H1 (cell line): ENCODE data around the gene SNTG2. TPM values are rescaled to one million over a fixed set of nuclear protein-coding genes. Genes with fewer than 3 reads are reported as not detected.

Source experiments
- CTCF ChIA-PET: fragments of 300-600 bp; sonication (Branson Sonifier 250); formaldehyde crosslinking; loops from one replicate; lab custom pipeline; 2021; ENCODE audit not compliant: partially characterized antibody; lab: Charles Lee
- POLR2A ChIA-PET: fragments of 300-600 bp; sonication (Branson Sonifier 250); formaldehyde crosslinking; loops from one replicate; lab custom pipeline; 2021; ENCODE audit warnings: inconsistent platforms; ENCODE audit not compliant: partially characterized antibody; lab: Charles Lee
- DNase-seq, 2 experiments: peaks; one replicate each; pipeline versions ENCODE4 v3.0.0 to v3.0.0-alpha.2; 2010 to 2022; ENCODE audit warnings: low spot score in 2 of 2, low read depth in 1 of 2, mixed read lengths in 1 of 2
- FAIRE-seq: peaks from 2 replicates; lab custom pipeline; 2011; peaks lifted over from hg19 to GRCh38; lab: Jason Lieb, UNC
- H2AFZ ChIP-seq: 2 replicates; pipeline ENCODE4 v1.8.1; 2012; ENCODE audit warnings: low read length, inconsistent platforms
- H2AK5ac ChIP-seq: 2 replicates; pipeline ENCODE4 v1.6.1; 2013; ENCODE audit warnings: low read depth, low read length
- H2BK120ac ChIP-seq: replicated peaks from 2 replicates; pipeline ENCODE3; 2013; ENCODE audit warnings: low read depth, low read length, inconsistent platforms
- H2BK12ac ChIP-seq: 2 replicates; pipeline ENCODE4 v1.6.1; 2013; ENCODE audit warnings: low read depth, low read length
- H2BK15ac ChIP-seq: 2 replicates; pipeline ENCODE4 v1.6.1; 2013; ENCODE audit warnings: low read length
- H2BK20ac ChIP-seq: 2 replicates; pipeline ENCODE4 v1.6.1; 2013; ENCODE audit warnings: low read length
- H2BK5ac ChIP-seq: 2 replicates; pipeline ENCODE4 v1.6.1; 2013; ENCODE audit warnings: low read depth, low read length
- H3K14ac ChIP-seq: 2 replicates; pipeline ENCODE4 v1.6.1; 2013; ENCODE audit warnings: inconsistent platforms; ENCODE audit not compliant: insufficient read length
- H3K18ac ChIP-seq: 2 replicates; pipeline ENCODE4 v1.6.1; 2013; ENCODE audit warnings: low read length; ENCODE audit errors: extremely low read depth
- H3K23ac ChIP-seq: 2 replicates; pipeline ENCODE4 v1.6.1; 2013; ENCODE audit warnings: inconsistent platforms; ENCODE audit not compliant: insufficient read length
- H3K23me2 ChIP-seq: 2 replicates; pipeline ENCODE4 v1.6.1; 2013; ENCODE audit warnings: low read depth, low read length
- H3K27ac ChIP-seq: 2 replicates; pipeline ENCODE4 v1.6.1; 2011; ENCODE audit warnings: low read depth, low read length, inconsistent platforms
- H3K27me3 ChIP-seq, 4 experiments: replicated peaks in 1 of 4; 1 replicate in 1 of 4; 2 replicates in 3 of 4; pipeline versions ENCODE4 v1.6.1 to v1.8.1; 2011 to 2013; ENCODE audit warnings: low read length in 3 of 4, mild to moderate bottlenecking in 3 of 4, inconsistent platforms in 2 of 4, mixed read lengths in 2 of 4, moderate library complexity in 1 of 4; ENCODE audit not compliant: control insufficient read depth in 3 of 4, insufficient read depth in 3 of 4; ENCODE audit errors: extremely low read depth in 1 of 4
- H3K36me3 ChIP-seq, 4 experiments: 2 replicates each; pipeline versions ENCODE4 v1.6.1 to v1.8.1; 2011 to 2013; ENCODE audit warnings: mild to moderate bottlenecking in 4 of 4, low read length in 3 of 4, moderate library complexity in 2 of 4, control low read depth in 1 of 4, inconsistent platforms in 1 of 4; ENCODE audit not compliant: insufficient read depth in 4 of 4, control insufficient read depth in 2 of 4
- H3K4ac ChIP-seq: replicated peaks from 2 replicates; pipeline ENCODE3; 2013; ENCODE audit warnings: low read length, low read depth, mixed read lengths, inconsistent platforms; ENCODE audit not compliant: insufficient read length
- H3K4me1 ChIP-seq, 4 experiments: replicated peaks in 1 of 4; 1 replicate in 1 of 4; 2 replicates in 3 of 4; pipeline versions ENCODE4 v1.6.1 to v1.8.1; 2011 to 2013; ENCODE audit warnings: low read length in 3 of 4, inconsistent platforms in 2 of 4, mixed read lengths in 1 of 4; ENCODE audit not compliant: insufficient read depth in 4 of 4, control insufficient read depth in 3 of 4
- H3K4me2 ChIP-seq, 2 experiments: 2 replicates each; pipeline versions ENCODE4 v1.6.1 to v1.8.1; 2011 to 2013; ENCODE audit warnings: low read depth in 2 of 2, low read length in 2 of 2, control low read depth in 1 of 2, inconsistent platforms in 1 of 2, mild to moderate bottlenecking in 1 of 2; ENCODE audit not compliant: insufficient read depth in 1 of 2
- H3K4me3 ChIP-seq, 4 experiments: fragments of 200-600, 300-600 bp in 1 of 4; sonication (generic), shearing (Covaris generic), sonication (Bioruptor Twin) in 1 of 4; 2 replicates each; pipeline versions ENCODE4 v1.5.1 to v1.8.1; 2011 to 2016; ENCODE audit warnings: low read length in 4 of 4, low read depth in 3 of 4, control low read depth in 2 of 4, inconsistent platforms in 2 of 4, mild to moderate bottlenecking in 2 of 4, mixed read lengths in 1 of 4, moderate library complexity in 1 of 4; ENCODE audit not compliant: insufficient read depth in 2 of 4; ENCODE audit errors: extremely low read depth in 1 of 4
- H3K56ac ChIP-seq: replicated peaks from 2 replicates; pipeline ENCODE3; 2013; ENCODE audit warnings: low read depth, mild to moderate bottlenecking, mixed read lengths, low read length, inconsistent platforms; ENCODE audit not compliant: insufficient read length
- H3K79me1 ChIP-seq: 2 replicates; pipeline ENCODE4 v1.6.1; 2013; ENCODE audit warnings: low read depth, low read length, control low read depth
- H3K79me2 ChIP-seq, 2 experiments: 2 replicates each; pipeline versions ENCODE4 v1.6.1 to v1.8.1; 2012 to 2013; ENCODE audit warnings: low read length in 2 of 2, mild to moderate bottlenecking in 2 of 2, inconsistent platforms in 1 of 2; ENCODE audit not compliant: insufficient read depth in 2 of 2, control insufficient read depth in 1 of 2
- H3K9ac ChIP-seq, 4 experiments: replicated peaks in 1 of 4; 1 replicate in 1 of 4; 2 replicates in 3 of 4; pipeline versions ENCODE4 v1.6.1 to v1.8.1; 2011 to 2013; ENCODE audit warnings: low read depth in 3 of 4, low read length in 3 of 4, control low read depth in 2 of 4, mild to moderate bottlenecking in 2 of 4, moderate library complexity in 2 of 4, inconsistent platforms in 1 of 4; ENCODE audit errors: extremely low read depth in 1 of 4
- H3K9me3 ChIP-seq, 2 experiments: 2 replicates each; pipeline versions ENCODE4 v1.6.1 to v1.8.1; 2012 to 2013; ENCODE audit warnings: mild to moderate bottlenecking in 2 of 2, moderate library complexity in 2 of 2, control low read depth in 1 of 2, inconsistent platforms in 1 of 2, low read depth in 1 of 2, low read length in 1 of 2, mixed read lengths in 1 of 2; ENCODE audit not compliant: insufficient read depth in 2 of 2
- H4K20me1 ChIP-seq, 2 experiments: replicated peaks in 1 of 2; 2 replicates each; pipeline versions ENCODE3 to v1.8.1; 2011 to 2013; ENCODE audit warnings: inconsistent platforms in 2 of 2, low read length in 2 of 2, mild to moderate bottlenecking in 1 of 2; ENCODE audit not compliant: insufficient read depth in 2 of 2, control insufficient read depth in 1 of 2
- H4K5ac ChIP-seq: 2 replicates; pipeline ENCODE4 v1.6.1; 2013; ENCODE audit warnings: low read length, low read depth, mixed read lengths, inconsistent platforms; ENCODE audit not compliant: insufficient read length
- H4K8ac ChIP-seq: 2 replicates; pipeline ENCODE4 v1.8.0; 2013; ENCODE audit warnings: mild to moderate bottlenecking, moderate library complexity, low read length, inconsistent platforms; ENCODE audit not compliant: insufficient read depth; ENCODE audit errors: extremely low read depth
- H4K91ac ChIP-seq: replicated peaks from 2 replicates; pipeline ENCODE3; 2013; ENCODE audit warnings: low read length, mixed read lengths, inconsistent platforms; ENCODE audit not compliant: insufficient read length
- CHD1 ChIP-seq: IDR thresholded peaks from 2 replicates; pipeline ENCODE4 v1.6.1; 2012; ENCODE audit warnings: low read depth, low read length, improper control_type of control experiment
- CREB1 ChIP-seq: IDR thresholded peaks from 2 replicates; pipeline ENCODE4 v1.6.1; 2012; ENCODE audit warnings: inconsistent platforms
- CTBP2 ChIP-seq: IDR thresholded peaks from 2 replicates; pipeline ENCODE4 v1.7.0; 2011; ENCODE audit warnings: borderline replicate concordance, mild to moderate bottlenecking, moderate library complexity, mixed read lengths, low read length; ENCODE audit not compliant: insufficient read depth, insufficient read length
- MAFK ChIP-seq: IDR thresholded peaks from 2 replicates; pipeline ENCODE4 v1.6.1; 2012; ENCODE audit warnings: low read depth, mild to moderate bottlenecking, improper control_type of control experiment, low read length
- TAF7 ChIP-seq: optimal IDR thresholded peaks from 2 replicates; pipeline ENCODE3; 2011; ENCODE audit warnings: low read depth, mild to moderate bottlenecking, inconsistent platforms, low read length, moderate library complexity, borderline replicate concordance
- WGBS, 2 experiments: shearing (Covaris generic) in 1 of 2; methylation state at CpG; one replicate each; pipeline versions ENCODE4 v1.1.6 to v1.1.7; 2013 to 2015; ENCODE audit warnings: low lambda C conversion rate in 2 of 2, mixed read lengths in 2 of 2, inconsistent platforms in 1 of 2, low coverage in 1 of 2, missing lambda C conversion rate in 1 of 2; ENCODE audit not compliant: insufficient replicate concordance in 2 of 2, insufficient coverage in 1 of 2, insufficient read length in 1 of 2; ENCODE audit errors: extremely low coverage in 1 of 2, missing lambda C conversion rate in 1 of 2; 5-methylcytosine and 5-hydroxymethylcytosine counted together
- polyA plus RNA-seq, 7 experiments: library from polyadenylated mRNA; depleted of rRNA in 3 of 7; stranded (reverse) in 5 of 7; unstranded in 2 of 7; fragments of >200 nt in 5 of 7; fragments of 200-250 nt in 2 of 7; gene quantifications; 1 replicate in 5 of 7; 2 replicates in 1 of 7; 4 replicates in 1 of 7; pipeline versions ENCODE4 v1.2.1 to v1.2.3, GENCODE V29; 2011 to 2013; ENCODE audit warnings: missing spikeins in 2 of 7, mixed read lengths in 2 of 7
- total RNA-seq: library from RNA; stranded (reverse); fragmentation: NEBNext Ultra II Directional; extraction: Animal tissue kit (Norgen Biotek cat#: 25700); gene quantifications from 2 replicates; pipeline ENCODE4 v1.2.1, GENCODE V29; 2021

SNTG2 gene
- total and polyA plus RNA-seq, 2 of the 8 experiments (the other 6 are each of a cell fraction or from before 2014, with no cell fraction given): 6.6 to 18.1 TPM

DNA sequence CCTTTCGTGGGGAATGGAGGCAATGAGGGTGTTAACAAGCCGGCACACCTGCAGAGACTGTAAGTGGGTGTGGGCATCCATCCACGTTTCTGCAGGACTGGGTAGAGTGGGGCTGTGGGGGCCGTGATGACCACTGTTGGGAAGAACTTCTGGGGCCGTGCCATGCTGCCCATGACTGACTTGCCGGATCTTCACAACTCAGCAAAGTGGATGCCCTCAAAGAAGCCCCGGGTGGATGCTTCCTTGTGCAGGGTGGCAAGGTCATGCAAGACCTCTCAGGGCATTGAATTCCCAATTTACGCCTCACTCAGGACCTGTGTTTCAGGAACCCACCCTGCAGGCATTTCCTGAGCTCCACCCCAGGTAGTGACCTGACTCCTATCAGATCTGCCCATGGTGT lies 319.2 kb downstream of the SNTG2 start:
- CTCF ChIA-PET: interaction anchor here (0.6 to 1.1 kb wide), 2 partner anchors 11 to 364 kb away, joined by 3 read pairs; no protein-coding TSS in a partner anchor
- H4K8ac ChIP-seq: no peak overlapping the region
- 94% methylated on average over 7 of the region's 8 CpGs; no CpG with 5 or more reads in 1 of the 2 experiments for WGBS, 2 experiments
- no peak overlapping the region for H2BK20ac ChIP-seq
- no peak overlapping the region for H3K14ac ChIP-seq
- no peak overlapping the region for H2AFZ ChIP-seq
- POLR2A ChIA-PET: no interaction called here
- peaks cover 0 to 2% of the 10 kb centered on the region in 2 experiments for H4K20me1 ChIP-seq
- H2BK120ac ChIP-seq: no peak overlapping the region
- TF ChIP-seq CREB1 (no peak), CHD1 (no peak), CTBP2 (no peak), MAFK (no peak), TAF7 (no peak)
- no peak overlapping the region for H3K4ac ChIP-seq
- no peak overlapping the region for H3K27ac ChIP-seq
- H4K91ac ChIP-seq: no peak overlapping the region
- H3K4me1 ChIP-seq: no peaks in the 10 kb centered on the region
- H3K56ac ChIP-seq: no peak overlapping the region
- H3K79me2 ChIP-seq: no peaks in the 10 kb centered on the region; a peak in 1 of 4 replicates
- FAIRE-seq (no peak), DNase-seq (no peak)
- no peak overlapping the region for H2AK5ac ChIP-seq
- no peak overlapping the region for H3K9ac ChIP-seq
- no peak overlapping the region for H3K4me2 ChIP-seq
- H3K18ac ChIP-seq: no peak overlapping the region
- no peak overlapping the region for H2BK5ac ChIP-seq
- no peaks in the 10 kb centered on the region for H3K27me3 ChIP-seq
- H3K4me3 ChIP-seq: no peak overlapping the region
- H3K23ac ChIP-seq: no peak overlapping the region
- no peaks in the 10 kb centered on the region; a peak in 1 of 8 replicates for H3K36me3 ChIP-seq
- peaks cover 5 to 7% of the 10 kb centered on the region in 2 experiments; a peak in 3 of 4 replicates for H3K9me3 ChIP-seq
- H4K5ac ChIP-seq: no peak overlapping the region
- no peak overlapping the region for H2BK12ac ChIP-seq
- H3K23me2 ChIP-seq: no peaks in the 10 kb centered on the region
- H3K79me1 ChIP-seq: no peaks in the 10 kb centered on the region; the same call in 1 of the 2 replicates
- H2BK15ac ChIP-seq: no peak overlapping the region
